Spleen (tissue), 11 donors: ENCODE measurements around the gene IPO4. TPM values are rescaled to one million over a fixed set of nuclear protein-coding genes. Genes with fewer than 3 reads are reported as not detected.
A peak's percentile ranks its signal among the peaks of the same experiment; 100 is the strongest.

Experiments used
- DNase-seq: peaks from one replicate; pipeline ENCODE4 v3.0.0-alpha.2; 2020
- H3K27ac ChIP-seq, 8 donors: fragments of 200-600 bp; sonication (generic) in 7 of 8; 1 replicate in 4 of 8; 2 replicates in 4 of 8; pipeline versions ENCODE4 v1.5.0 to v1.8.0; 2016 to 2021; ENCODE audit warnings: inconsistent platforms in 4 of 8, mild to moderate bottlenecking in 4 of 8, moderate library complexity in 1 of 8
- H3K27me3 ChIP-seq, 7 donors: fragments of 200-600 bp; sonication (generic) in 6 of 7; replicated peaks in 1 of 7; 1 replicate in 4 of 7; 2 replicates in 3 of 7; pipeline versions ENCODE4 v1.5.0 to v1.8.0; 2016 to 2021; ENCODE audit warnings: inconsistent platforms in 3 of 7, mild to moderate bottlenecking in 1 of 7
- H3K36me3 ChIP-seq, 6 donors: fragments of 200-600 bp; sonication (generic) in 5 of 6; 1 replicate in 4 of 6; 2 replicates in 2 of 6; pipeline versions ENCODE4 v1.5.0 to v1.8.0; 2016 to 2021; ENCODE audit warnings: inconsistent platforms in 2 of 6
- H3K4me1 ChIP-seq, 6 donors: fragments of 200-600 bp; sonication (generic) in 5 of 6; 1 replicate in 3 of 6; 2 replicates in 3 of 6; pipeline versions ENCODE4 v1.5.0 to v1.8.0; 2016 to 2021; ENCODE audit warnings: inconsistent platforms in 3 of 6
- H3K4me3 ChIP-seq, 8 donors: fragments of 200-600 bp; sonication (generic) in 7 of 8; 1 replicate in 4 of 8; 2 replicates in 4 of 8; pipeline versions ENCODE4 v1.5.0 to v1.8.0; 2016 to 2021; ENCODE audit warnings: inconsistent platforms in 4 of 8, mild to moderate bottlenecking in 4 of 8, moderate library complexity in 2 of 8
- H3K9me3 ChIP-seq, 8 donors: fragments of 200-600 bp; sonication (generic) in 7 of 8; 1 replicate in 4 of 8; 2 replicates in 4 of 8; pipeline versions ENCODE4 v1.5.0 to v1.8.0; 2016 to 2021; ENCODE audit warnings: inconsistent platforms in 4 of 8
- CTCF ChIP-seq, 11 experiments: fragments of 200-600 bp in 7 of 11; fragments of 450-650 bp in 4 of 11; sonication (generic) in 4 of 11; IDR thresholded peaks in 8 of 11; conservative IDR thresholded peaks in 3 of 11; 1 replicate in 7 of 11; 2 replicates in 4 of 11; pipeline versions ENCODE4 v1.4.0 to v1.8.0; 2016 to 2021; ENCODE audit warnings: antibody characterized with exemption in 11 of 11, inconsistent platforms in 4 of 11, mild to moderate bottlenecking in 1 of 11
- POLR2A ChIP-seq, 3 donors: fragments of 450-650 bp; IDR thresholded peaks; one replicate each; pipeline ENCODE4 v1.5.1; 2017; ENCODE audit warnings: antibody characterized with exemption in 3 of 3, mild to moderate bottlenecking in 1 of 3
- POLR2AphosphoS5 ChIP-seq, 3 donors: sonication (generic); formaldehyde crosslinking; IDR thresholded peaks; one replicate each; pipeline ENCODE4 v1.5.1; 2017; ENCODE audit warnings: antibody characterized with exemption in 3 of 3
- WGBS, 5 donors: extraction: QIAGEN DNeasy Blood & Tissue Kit in 3 of 5; methylation state at CpG; one replicate each; pipeline versions ENCODE4 v1.1.5 to v1.1.7; 2013 to 2018; 5-methylcytosine and 5-hydroxymethylcytosine counted together
- intact Hi-C: fragments of 100-400 bp; cut with DNase I; formaldehyde crosslinking; loops from one replicate; pipeline ENCODE4 v1.15.0; 2023; ENCODE audit warnings: low total_unique reads
- polyA plus RNA-seq, 3 donors: library from polyadenylated mRNA; stranded (reverse); fragments of 200-250 nt; gene quantifications; one replicate each; pipeline ENCODE4 v1.2.1, GENCODE V29; 2013
- total RNA-seq, 7 donors: library from RNA; depleted of rRNA in 3 of 7; stranded (reverse); fragments of >200 nt in 3 of 7; fragmentation: NEBNext Ultra II Directional in 4 of 7; extraction: Animal tissue kit (Norgen Biotek cat#: 25700) in 4 of 7; gene quantifications; one replicate each; pipeline versions ENCODE4 v1.1.0 to v1.2.1, GENCODE V29; 2016 to 2021
- donor health status: healthy with polysubstance abuse.
- donor health status: DM: no; HTN: no; CAD: no; lungs with moderate emphysema.
- donor health status: DM: no; HTN: no; CAD: no.
- donor health status: Bipolar disorder and iron deficiency.
- donor health status: healthy.
- donor health status: DM: no; HTN: no; CAD: no.
- donor health status: DM: yes; HTN: yes; CAD: no.

Gene IPO4
- total and polyA plus RNA-seq, 10 donors = 10.0 to 49.7 (median 21.5) TPM

GRCh38 chr14:24236689-24237462, 48.3 kb upstream of the IPO4 start:
- DNase-seq = no peak
- TF ChIP-seq POLR2AphosphoS5 (IDR thresholded peaks at IDR 0.05) (peak in 1 of 3 donors; percentile 42), POLR2A (IDR thresholded peaks at IDR 0.05) (no peak)
- peaks cover 3 to 81% (median 65%) of the 10 kb centered on the region in 6 donors for H3K36me3 ChIP-seq
- peaks cover 47 to 94% (median 66%) of the 10 kb centered on the region in 6 donors for H3K4me1 ChIP-seq
- intact Hi-C loops = no loop called here
- no peak overlapping the region for H3K27ac ChIP-seq
- no peaks in the 10 kb centered on the region for H3K27me3 ChIP-seq
- WGBS, 5 donors = 96 to 99% (median 97%) methylated on average over 6 of the region's 6 CpGs
- H3K9me3 ChIP-seq = no peaks in the 10 kb centered on the region
- H3K4me3 ChIP-seq = no peak overlapping the region

GRCh38 chr14:24235804-24236688, 47.4 kb upstream of the IPO4 start:
- Histone ChIP-seq H3K4me1 (peaks cover 46 to 94% (median 66%) of the 10 kb centered on the region in 6 donors), H3K27ac (peak overlapping the region in 2 of 8 donors; percentile 1 to 21), H3K36me3 (peaks cover 3 to 74% (median 63%) of the 10 kb centered on the region in 6 donors), H3K4me3 (no peak overlapping the region), H3K9me3 (no peaks in the 10 kb centered on the region), H3K27me3 (no peaks in the 10 kb centered on the region)
- 92 to 96% (median 94%) methylated on average over 5 of the region's 5 CpGs for WGBS, 5 donors
- peak; percentile 45 for DNase-seq
- intact Hi-C loops = no loop called here
- TF ChIP-seq POLR2AphosphoS5 (IDR thresholded peaks at IDR 0.05) = peak in 1 of 3 donors; percentile 23
- TF ChIP-seq POLR2A (IDR thresholded peaks at IDR 0.05) = no peak
- no peak for TF ChIP-seq CTCF (IDR thresholded peaks at IDR 0.05 in 8 of 11, conservative IDR thresholded peaks at IDR 0.05 in 3 of 11)

DNA sequence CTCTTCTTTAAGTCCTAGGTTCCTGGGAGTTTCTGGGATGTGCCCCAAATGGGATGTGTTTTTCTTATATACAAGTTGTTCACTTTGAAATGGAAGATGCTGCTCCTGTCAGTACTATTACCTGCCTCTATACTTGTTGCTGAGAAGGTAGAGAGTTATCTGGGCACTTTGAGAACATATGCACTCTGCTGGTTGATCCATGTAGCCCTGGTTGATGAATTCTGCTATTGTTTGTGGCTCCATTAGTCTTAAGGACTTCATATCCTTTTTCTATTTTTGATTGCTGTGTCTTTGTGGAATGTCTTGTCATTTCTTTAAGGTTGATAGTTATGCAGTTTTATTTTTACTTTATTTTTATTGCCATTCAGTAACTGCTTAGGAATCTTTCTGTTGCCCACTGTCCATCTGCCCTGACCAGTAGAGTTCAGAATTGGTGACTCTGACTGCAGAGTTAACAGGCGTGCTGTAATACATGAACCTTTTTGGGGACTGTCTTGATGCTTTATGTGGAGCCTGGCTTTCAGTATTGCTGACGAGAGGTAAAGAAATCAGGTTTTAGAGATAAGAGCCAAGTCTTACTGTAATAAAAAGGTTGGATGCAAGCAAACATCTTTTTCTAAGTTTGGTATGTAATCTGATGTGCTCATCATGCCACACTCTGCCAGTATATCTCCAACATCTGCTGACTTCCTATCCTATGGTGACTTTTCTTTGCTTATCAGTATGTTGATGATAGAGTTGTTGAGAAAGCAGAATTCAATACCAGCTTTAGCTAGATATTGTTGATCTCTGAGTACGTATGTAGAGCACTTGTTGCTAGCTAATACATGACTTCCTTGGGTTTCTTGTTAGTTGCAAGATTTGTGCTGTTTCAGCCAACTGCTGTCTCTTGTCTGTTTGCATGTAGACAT, 45.7 kb upstream of the IPO4 start:
- TF ChIP-seq POLR2AphosphoS5 (IDR thresholded peaks at IDR 0.05) (no peak), CTCF (IDR thresholded peaks at IDR 0.05 in 8 of 11, conservative IDR thresholded peaks at IDR 0.05 in 3 of 11) (no peak), POLR2A (IDR thresholded peaks at IDR 0.05) (no peak)
- DNase-seq = no peak
- Histone ChIP-seq H3K36me3 (peaks cover 3 to 57% (median 46%) of the 10 kb centered on the region in 6 donors), H3K4me3 (no peak overlapping the region), H3K27ac (peak overlapping the region in 5 of 8 donors; percentile 21 to 99 (median 95)), H3K9me3 (no peaks in the 10 kb centered on the region), H3K27me3 (no peaks in the 10 kb centered on the region), H3K4me1 (peaks cover 33 to 93% (median 61%) of the 10 kb centered on the region in 6 donors)
- 88 to 93% (median 90%) methylated on average over 3 of the region's 3 CpGs for WGBS, 5 donors
- intact Hi-C loops = no loop called here

DNA sequence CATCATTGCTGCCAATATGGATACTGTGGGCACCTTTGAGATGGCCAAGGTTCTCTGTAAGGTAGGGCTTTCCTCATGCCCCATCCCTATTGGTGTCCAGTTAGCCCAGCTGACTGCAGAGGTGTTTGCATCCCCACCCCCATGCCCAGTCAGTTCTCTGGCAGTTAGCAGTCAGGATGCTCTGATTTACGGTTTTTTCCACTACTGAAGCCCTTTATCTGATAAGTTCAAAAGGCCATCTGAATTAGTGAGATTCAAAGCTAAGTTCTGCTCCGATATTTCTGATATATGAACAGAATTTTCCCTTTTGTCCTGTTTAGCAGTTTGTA, 44.9 kb upstream of the IPO4 start:
- intact Hi-C loops = no loop called here
- peak overlapping the region in 7 of 8 donors; percentile 77 to 96 (median 94) for H3K4me3 ChIP-seq
- peaks cover 28 to 91% (median 55%) of the 10 kb centered on the region in 6 donors for H3K4me1 ChIP-seq

More for the DNA sequence above, 44.9 kb upstream of the IPO4 start:
- DNase-seq = no peak
- Histone ChIP-seq H3K9me3 (no peaks in the 10 kb centered on the region), H3K27ac (peak overlapping the region; percentile 89 to 99 (median 94)), H3K36me3 (peaks cover 0 to 49% (median 38%) of the 10 kb centered on the region in 6 donors), H3K27me3 (no peaks in the 10 kb centered on the region)
- WGBS, 5 donors = 61 to 75% (median 67%) methylated on average over 2 of the region's 2 CpGs
- TF ChIP-seq POLR2A (IDR thresholded peaks at IDR 0.05) = no peak
- no peak for TF ChIP-seq POLR2AphosphoS5 (IDR thresholded peaks at IDR 0.05)
